HCT116 (cell line): ENCODE data around the gene THRB. TPM values are rescaled to one million over a fixed set of nuclear protein-coding genes. Genes with fewer than 3 reads are reported as not detected.

ENCODE experiments used
- ATAC-seq: fragments of 200-7000 bp; cut with Tn5 transposase; 2 replicates; pipeline ENCODE4 v1.9.1; 2020; ENCODE audit warnings: mild to moderate bottlenecking, moderate library complexity
- BruUV-seq: library from RNA; stranded (reverse); fragments of 400-500 nt; replicated peaks from 2 replicates; lab custom pipeline; 2021; lab: Mats Ljungman, UMichigan
- CTCF ChIA-PET: fragments of 300-600 bp; sonication (Branson Sonifier 250); formaldehyde crosslinking; loops from one replicate; lab custom pipeline; 2021; ENCODE audit warnings: antibody characterized with exemption; lab: Charles Lee
- POLR2A ChIA-PET: fragments of 300-600, 350-600 bp; sonication (Branson Sonifier 250); formaldehyde crosslinking; loops from one replicate; lab custom pipeline; 2021; ENCODE audit warnings: antibody characterized with exemption; lab: Charles Lee
- RAD21 ChIA-PET, 2 experiments: fragments of 300-600 bp; sonication (Branson Sonifier 250); formaldehyde crosslinking; loops; one replicate each; lab custom pipeline; 2023; ENCODE audit warnings: low total read pairs in 2 of 2; ENCODE audit not compliant: uncharacterized antibody in 2 of 2, unreplicated experiment in 2 of 2, low non-redundant PET in 1 of 2; lab: Charles Lee
- DNase-seq: peaks from one replicate; pipeline ENCODE4 v3.0.0-alpha.2; 2010; ENCODE audit warnings: low read depth, low spot score
- H2AFZ ChIP-seq: fragments of 200-600 bp; shearing (Covaris generic), sonication (generic); 2 replicates; pipeline ENCODE4 v1.6.1; 2017; ENCODE audit warnings: low read depth, mixed run types, mixed read lengths, antibody characterized with exemption, low read length; ENCODE audit not compliant: poor library complexity, severe bottlenecking
- H3K27ac ChIP-seq: 2 replicates; pipeline ENCODE4 v1.5.1; 2012; ENCODE audit warnings: low read depth, low read length
- H3K27me3 ChIP-seq: fragments of 200-600 bp; sonication (generic); 2 replicates; pipeline ENCODE4 v1.6.1; 2016; ENCODE audit warnings: mixed run types, low read length, mixed read lengths; ENCODE audit not compliant: insufficient read depth
- H3K36me3 ChIP-seq, 2 experiments: fragments of 200-500 bp in 1 of 2; fragments of 200-600 bp in 1 of 2; sonication (Bioruptor generic) in 1 of 2; sonication (generic) in 1 of 2; 2 replicates each; pipeline versions ENCODE4 v1.5.1 to v1.6.1; 2014 to 2016; ENCODE audit warnings: low read length in 2 of 2, inconsistent platforms in 1 of 2, mixed read lengths in 1 of 2, mixed run types in 1 of 2; ENCODE audit not compliant: insufficient read depth in 2 of 2, control insufficient read depth in 1 of 2
- H3K4me1 ChIP-seq, 2 experiments: fragments of 200-600 bp in 1 of 2; sonication (generic) in 1 of 2; 2 replicates each; pipeline versions ENCODE4 v1.5.1 to v1.6.1; 2012 to 2017; ENCODE audit warnings: low read length in 2 of 2, inconsistent platforms in 1 of 2, mild to moderate bottlenecking in 1 of 2, mixed read lengths in 1 of 2, mixed run types in 1 of 2, moderate library complexity in 1 of 2; ENCODE audit not compliant: insufficient read depth in 2 of 2, control insufficient read depth in 1 of 2
- H3K4me2 ChIP-seq: fragments of 200-600 bp; sonication (generic); 2 replicates; pipeline ENCODE4 v1.6.1; 2017; ENCODE audit warnings: mixed run types, low read length, mixed read lengths
- H3K4me3 ChIP-seq, 2 experiments: fragments of 200-600 bp in 1 of 2; sonication (generic) in 1 of 2; replicated peaks in 1 of 2; 2 replicates each; pipeline ENCODE4 v1.5.1; 2011 to 2016; ENCODE audit warnings: low read length in 2 of 2, control low read depth in 1 of 2, low read depth in 1 of 2, mild to moderate bottlenecking in 1 of 2, mixed read lengths in 1 of 2, mixed run types in 1 of 2
- H3K79me2 ChIP-seq: fragments of 200-600 bp; sonication (generic); 2 replicates; pipeline ENCODE4 v1.6.1; 2017; ENCODE audit warnings: mild to moderate bottlenecking, mixed run types, low read length, moderate library complexity, mixed read lengths; ENCODE audit not compliant: insufficient read depth
- H3K9ac ChIP-seq: fragments of 200-600 bp; sonication (generic); 2 replicates; pipeline ENCODE4 v1.6.1; 2016; ENCODE audit warnings: low read length, mixed read lengths
- H3K9me2 ChIP-seq: fragments of 200-600 bp; sonication (generic), shearing (Covaris generic); 2 replicates; pipeline ENCODE4 v1.6.1; 2017; ENCODE audit warnings: mixed run types, mild to moderate bottlenecking, moderate library complexity; ENCODE audit not compliant: insufficient read depth
- H3K9me3 ChIP-seq, 2 experiments: fragments of 200-500 bp in 1 of 2; fragments of 200-600 bp in 1 of 2; sonication (Bioruptor generic) in 1 of 2; sonication (generic) in 1 of 2; 2 replicates each; pipeline ENCODE4 v1.6.1; 2014 to 2017; ENCODE audit warnings: low read length in 2 of 2, mixed read lengths in 2 of 2, inconsistent platforms in 1 of 2, low read depth in 1 of 2, mild to moderate bottlenecking in 1 of 2, mixed run types in 1 of 2, moderate library complexity in 1 of 2; ENCODE audit not compliant: control insufficient read depth in 1 of 2, insufficient read depth in 1 of 2
- H4K20me1 ChIP-seq: fragments of 200-600 bp; sonication (generic), shearing (Covaris generic); 2 replicates; pipeline ENCODE4 v1.6.1; 2017; ENCODE audit warnings: mixed run types, mild to moderate bottlenecking, moderate library complexity; ENCODE audit not compliant: insufficient read depth
- ATF3 ChIP-seq: IDR thresholded peaks from 2 replicates; pipeline ENCODE4 v1.6.1; 2012
- CBX3 ChIP-seq: IDR thresholded peaks from 2 replicates; pipeline ENCODE4 v1.6.1; 2012; ENCODE audit warnings: low read depth
- CEBPB ChIP-seq: IDR thresholded peaks from 2 replicates; pipeline ENCODE4 v1.6.1; 2012; ENCODE audit warnings: low read depth
- CTCF ChIP-seq, 3 experiments: fragments of 200-600 bp in 1 of 3; sonication (generic) in 1 of 3; IDR thresholded peaks in 2 of 3; conservative IDR thresholded peaks in 1 of 3; 2 replicates each; pipeline ENCODE4 v1.5.1; 2012 to 2017; ENCODE audit warnings: low read depth in 2 of 3, low read length in 2 of 3, antibody characterized with exemption in 1 of 3, borderline replicate concordance in 1 of 3, control low read depth in 1 of 3, mild to moderate bottlenecking in 1 of 3, mixed read lengths in 1 of 3, mixed run types in 1 of 3, moderate library complexity in 1 of 3; ENCODE audit not compliant: insufficient read depth in 1 of 3
- ELF1 ChIP-seq: IDR thresholded peaks from 2 replicates; pipeline ENCODE4 v1.6.1; 2012; ENCODE audit warnings: low read depth, borderline replicate concordance
- EZH2phosphoT487 ChIP-seq: fragments of 200-600 bp; IDR thresholded peaks from 2 replicates; pipeline ENCODE4 v1.6.1; 2018; ENCODE audit warnings: antibody characterized with exemption, borderline replicate concordance
- FOSL1 ChIP-seq: IDR thresholded peaks from 2 replicates; pipeline ENCODE4 v1.6.1; 2012; ENCODE audit warnings: low read depth
- POLR2A ChIP-seq: IDR thresholded peaks from 2 replicates; pipeline ENCODE4 v1.7.0; 2011; ENCODE audit warnings: borderline replicate concordance; ENCODE audit not compliant: insufficient read depth, insufficient read length; ENCODE audit errors: extremely low read depth
- POLR2AphosphoS5 ChIP-seq: IDR thresholded peaks from 2 replicates; pipeline ENCODE4 v1.6.1; 2011; ENCODE audit warnings: mild to moderate bottlenecking, low read depth, low read length, moderate library complexity
- RAD21 ChIP-seq: IDR thresholded peaks from 2 replicates; pipeline ENCODE4 v1.6.1; 2012; ENCODE audit warnings: low read depth, mild to moderate bottlenecking
- SIN3A ChIP-seq: IDR thresholded peaks from 2 replicates; pipeline ENCODE4 v1.6.1; 2012; ENCODE audit warnings: low read depth
- SP1 ChIP-seq: IDR thresholded peaks from 2 replicates; pipeline ENCODE4 v1.6.1; 2012; ENCODE audit warnings: low read depth
- SRF ChIP-seq: IDR thresholded peaks from 2 replicates; pipeline ENCODE4 v1.6.1; 2012; ENCODE audit warnings: low read depth
- YY1 ChIP-seq: IDR thresholded peaks from 2 replicates; pipeline ENCODE4 v1.6.1; 2011; ENCODE audit warnings: low read length, low read depth, moderate library complexity, mild to moderate bottlenecking; ENCODE audit not compliant: insufficient replicate concordance; ENCODE audit errors: extremely low read depth
- ZBTB33 ChIP-seq: IDR thresholded peaks from 2 replicates; pipeline ENCODE4 v1.6.1; 2011; ENCODE audit warnings: mild to moderate bottlenecking, low read length, moderate library complexity; ENCODE audit not compliant: insufficient replicate concordance; ENCODE audit errors: extremely low read depth
- ZFX ChIP-seq: fragments of 450-650 bp; IDR thresholded peaks from 2 replicates; pipeline ENCODE4 v1.6.1; 2017
- ZNF274 ChIP-seq: fragments of 200-500 bp; sonication (Bioruptor generic); IDR thresholded peaks from 2 replicates; pipeline ENCODE4 v1.6.1; 2014; ENCODE audit warnings: mild to moderate bottlenecking, low read depth, low read length, inconsistent platforms
- intact Hi-C: fragments of 100-400 bp; cut with micrococcal nuclease; formaldehyde crosslinking; loops from 2 replicates; pipeline ENCODE4 v1.10.0; 2022
- total RNA-seq: library from RNA; stranded (reverse); gene quantifications from one replicate; pipeline ENCODE4 v1.2.1, GENCODE V29; 2021; ENCODE audit not compliant: unreplicated experiment

THRB gene
- total RNA-seq, 1 experiment from 2014 or later, result 2.5 TPM

GRCh38 chr3:24454856-24455255, 39.8 kb downstream of the THRB start:
- no peak overlapping the region for H3K4me2 ChIP-seq
- H3K4me1 ChIP-seq, result no peaks in the 10 kb centered on the region
- no peaks in the 10 kb centered on the region for H3K27me3 ChIP-seq
- H3K9ac ChIP-seq, result no peak overlapping the region
- no peaks in the 10 kb centered on the region for H3K9me2 ChIP-seq
- H3K9me3 ChIP-seq, result no peaks in the 10 kb centered on the region
- DNase-seq, result no peak
- no peaks in the 10 kb centered on the region for H3K36me3 ChIP-seq
- H3K4me3 ChIP-seq, result no peak overlapping the region
- ChIA-PET POLR2A (no interaction called here), CTCF (no interaction called here), RAD21 (no interaction called here)
- TF ChIP-seq CEBPB, result no peak
- H3K27ac ChIP-seq, result no peak overlapping the region
- no TSS peak for BruUV-seq
- H4K20me1 ChIP-seq, result no peaks in the 10 kb centered on the region
- no peak overlapping the region for H2AFZ ChIP-seq
- intact Hi-C loops, result no loop called here
- no peak for ATAC-seq
- H3K79me2 ChIP-seq, result no peaks in the 10 kb centered on the region

GRCh38 chr3:24454393-24454792, 40.3 kb downstream of the THRB start:
- intact Hi-C loops, result no loop called here
- Histone ChIP-seq H3K79me2 (no peaks in the 10 kb centered on the region), H3K9me3 (no peaks in the 10 kb centered on the region), H3K36me3 (no peaks in the 10 kb centered on the region), H3K9ac (no peak overlapping the region), H3K27me3 (no peaks in the 10 kb centered on the region), H3K9me2 (no peaks in the 10 kb centered on the region), H3K4me2 (no peak overlapping the region), H3K4me3 (no peak overlapping the region), H3K4me1 (no peaks in the 10 kb centered on the region), H2AFZ (no peak overlapping the region), H4K20me1 (no peaks in the 10 kb centered on the region), H3K27ac (no peak overlapping the region)
- no TSS peak for BruUV-seq
- POLR2A ChIA-PET, result no interaction called here
- ATAC-seq (no peak), DNase-seq (no peak)
- CTCF ChIA-PET, result no interaction called here
- RAD21 ChIA-PET, result no interaction called here
- TF ChIP-seq SP1 (no peak), EZH2phosphoT487 (no peak), ZBTB33 (no peak), RAD21 (no peak), ELF1 (no peak), SIN3A (no peak), FOSL1 (no peak), POLR2AphosphoS5 (no peak), ATF3 (no peak), POLR2A (no peak), SRF (no peak), ZNF274 (no peak), CTCF (IDR thresholded peaks at IDR 0.05 in 2 of 3, conservative IDR thresholded peaks at IDR 0.05 in 1 of 3; ENCODE audit: borderline replicate concordance in 1 of 3, insufficient read depth in 1 of 3, low read depth in 2 of 3, low read length in 2 of 3) (no peak), ZFX (no peak), CBX3 (no peak), YY1 (no peak), CEBPB (no peak)
